GM19438 (cell line): Measurements from ENCODE around the gene ZNF785.
"Not testable (repeated sequence)": the region's sequence is repeated elsewhere in the genome, so short reads cannot be mapped to it uniquely, and the experiment has no call there.

Experiments
- ATAC-seq: cut with Tn5 transposase; IDR thresholded peaks from one replicate; pipeline ENCODE4 v1.9.1; 2021; ENCODE audit warnings: low read depth; ENCODE audit not compliant: unreplicated experiment

The ZNF785 gene

GRCh38 chr16:30543067-30543466 is 42.4 kb downstream of the ZNF785 start:
- no peak for ATAC-seq

DNA sequence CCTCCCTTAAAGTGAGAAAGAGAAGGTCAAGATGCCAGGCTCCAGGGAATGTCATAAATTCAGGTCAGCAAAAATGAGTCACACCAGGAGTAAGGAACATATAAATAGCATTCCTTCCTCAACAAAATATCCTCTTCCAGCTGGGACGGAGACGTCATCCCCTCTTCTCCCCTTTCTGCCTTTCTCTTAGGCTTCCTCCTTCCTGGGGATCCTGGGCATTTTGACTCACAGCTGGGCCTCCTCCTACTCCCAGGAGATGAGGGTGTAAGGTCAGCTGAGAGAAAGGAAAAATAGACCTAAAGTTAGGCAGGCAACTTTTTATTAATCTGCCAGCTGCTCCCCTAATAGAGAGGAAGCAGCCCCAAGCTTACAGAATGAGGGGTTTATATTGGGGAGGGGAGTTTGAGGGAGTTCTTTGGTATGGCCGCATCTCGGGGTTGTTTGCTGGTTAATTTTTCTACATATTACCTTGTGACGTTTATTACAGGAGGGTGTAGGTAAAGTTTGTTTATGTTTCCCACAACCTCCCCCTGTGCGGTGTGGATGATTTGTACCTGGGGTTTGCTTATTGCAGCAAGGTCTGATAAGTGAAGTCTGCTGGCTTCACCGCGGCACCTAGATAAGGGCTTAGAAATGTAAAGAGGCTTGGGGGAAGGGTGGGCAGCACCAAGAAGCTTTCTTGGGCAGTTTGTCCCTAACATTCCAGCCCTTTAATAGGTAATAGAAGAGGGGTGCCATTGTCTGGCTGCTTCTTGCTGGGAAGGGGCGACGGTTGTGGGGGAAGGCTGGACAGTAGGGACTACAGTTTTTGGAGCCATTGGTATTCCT is 43.8 kb downstream of the ZNF785 start:
- no peak for ATAC-seq

GRCh38 chr16:30540916-30541464 is 44.5 kb downstream of the ZNF785 start:
- ATAC-seq, result not testable (repeated sequence)

DNA sequence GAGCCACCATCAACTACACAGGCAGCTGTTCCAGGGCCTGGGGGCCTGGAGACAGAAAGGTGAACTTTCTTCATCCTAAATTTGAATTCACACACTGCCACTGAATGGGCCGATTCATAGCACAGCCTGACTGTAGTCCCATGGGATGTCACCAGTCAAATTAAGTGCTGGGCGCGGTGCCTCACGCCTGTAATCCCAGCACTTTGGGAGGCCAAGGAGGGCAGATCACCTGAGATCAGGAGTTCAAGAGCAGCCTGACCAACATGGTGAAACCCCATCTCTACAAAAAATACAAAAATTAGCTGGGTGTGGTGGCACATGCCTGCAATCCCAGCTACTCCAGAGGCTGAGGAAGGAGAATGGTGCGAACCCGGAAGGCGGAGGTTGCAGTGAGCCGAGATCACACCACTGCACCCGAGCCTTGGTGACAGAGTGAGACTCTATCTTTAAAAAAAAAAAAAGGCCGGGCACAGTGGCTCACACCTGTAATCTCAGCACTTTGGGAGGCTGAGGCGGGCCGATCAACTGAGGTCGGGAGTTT is 45.4 kb downstream of the ZNF785 start:
- ATAC-seq, result not testable (repeated sequence)

- ATAC-seq, result no peak
Measured at GRCh38 chr16:30539000-30539964, 46.2 kb downstream of the ZNF785 start.

DNA sequence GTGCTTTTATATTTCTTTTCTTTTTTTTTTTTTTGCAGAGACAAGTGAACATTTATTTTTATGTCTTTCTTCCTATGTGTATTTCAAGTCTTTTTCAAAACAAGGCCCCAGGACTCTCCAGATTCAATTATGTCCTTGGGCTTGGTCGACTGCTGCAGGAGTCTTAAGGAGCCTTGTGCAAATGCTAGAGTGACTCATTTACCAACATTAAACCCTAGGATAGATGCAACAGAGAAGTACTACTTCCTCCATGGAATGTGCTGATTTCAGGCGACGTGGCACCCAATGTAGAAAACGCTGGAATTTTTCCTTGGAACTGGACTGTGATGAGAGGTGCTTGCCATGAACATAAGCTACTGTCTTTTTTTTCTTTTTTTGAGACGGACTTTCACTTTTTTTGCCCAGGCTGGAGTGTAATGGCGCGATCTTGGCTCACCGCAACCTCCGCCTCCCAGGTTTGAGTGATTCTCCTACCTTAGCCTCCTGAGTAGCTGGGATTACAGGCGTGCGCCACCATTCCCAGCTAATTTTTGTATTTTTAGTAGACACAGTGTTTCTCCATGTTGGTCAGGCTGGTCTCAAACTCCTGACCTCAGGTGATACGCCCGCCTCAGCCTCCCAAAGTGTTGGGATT is 49.0 kb downstream of the ZNF785 start:
- not testable (repeated sequence) for ATAC-seq

GRCh38 chr16:30535777-30536190 is 49.7 kb downstream of the ZNF785 start:
- no peak for ATAC-seq

DNA sequence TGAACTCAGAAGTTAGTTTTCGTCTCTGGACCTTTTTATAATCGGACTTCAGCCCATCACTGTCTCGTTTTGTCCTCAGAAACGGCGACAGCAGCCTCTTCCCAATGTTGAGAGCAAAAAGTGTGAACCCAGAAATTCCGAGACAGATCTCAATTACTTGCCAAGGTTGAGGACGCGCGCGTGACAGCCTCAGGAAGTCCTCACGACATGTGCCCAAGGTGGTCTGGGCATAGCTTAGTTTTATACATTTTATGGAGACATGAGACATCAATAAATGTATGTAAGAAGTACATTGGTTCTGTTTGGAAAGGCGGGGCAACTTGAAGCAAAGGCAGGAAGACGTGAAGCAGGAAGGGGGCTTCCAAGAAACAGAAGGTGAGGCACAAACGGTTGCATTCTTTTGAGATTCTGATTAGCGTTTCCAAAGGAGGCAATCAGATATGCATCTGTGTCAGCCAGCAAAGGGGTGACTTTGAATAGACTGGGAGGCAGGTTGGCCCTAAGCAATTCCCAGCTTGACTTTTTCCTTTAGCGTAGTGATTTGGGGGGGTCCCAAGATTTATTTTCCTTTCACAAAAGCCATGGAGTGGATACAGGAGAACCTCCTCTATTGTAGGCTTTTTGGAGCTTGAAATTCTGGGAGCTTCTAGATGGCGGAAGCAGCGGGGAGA is 50.3 kb downstream of the ZNF785 start:
- ATAC-seq, result peak; percentile 29

- peak; percentile 73 for ATAC-seq
Measured at GRCh38 chr16:30534368-30535105, 51.0 kb downstream of the ZNF785 start, which contains the start of gene ZNF747. ZNF747 (minus strand) TSS chr16:30534858; CDS start chr16:30534679, 179 bp downstream.

DNA sequence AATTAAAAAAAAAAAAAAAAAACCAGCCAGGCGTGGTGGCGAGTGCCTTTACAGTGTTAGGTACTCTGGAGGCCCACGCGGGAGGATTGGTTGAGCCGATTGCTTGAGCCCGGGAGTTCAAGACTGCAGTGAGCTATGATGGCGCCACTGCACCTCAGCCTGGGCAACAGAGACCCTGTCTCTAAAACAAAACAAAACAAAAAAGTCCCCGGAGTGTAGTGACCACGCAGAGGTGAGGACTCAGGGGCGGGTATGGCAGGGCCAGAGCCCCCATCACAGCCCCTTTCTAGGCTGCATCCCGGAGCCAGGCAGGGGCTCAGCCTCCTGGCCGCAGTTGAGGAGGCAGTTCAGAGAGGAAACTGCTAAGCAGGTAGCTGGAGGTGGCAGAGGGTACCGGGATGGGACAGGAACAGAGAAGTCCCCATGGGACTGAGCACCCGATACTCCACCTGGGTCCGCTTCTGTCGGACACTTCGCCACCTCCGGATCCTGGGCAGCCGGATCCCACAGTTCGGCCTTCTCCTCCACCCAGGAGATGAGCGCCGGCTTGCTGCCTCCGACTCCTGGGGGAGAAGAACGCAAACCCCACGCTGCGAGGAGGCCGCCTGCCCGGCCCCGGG is 51.6 kb downstream of the ZNF785 start:
- no peak for ATAC-seq

DNA sequence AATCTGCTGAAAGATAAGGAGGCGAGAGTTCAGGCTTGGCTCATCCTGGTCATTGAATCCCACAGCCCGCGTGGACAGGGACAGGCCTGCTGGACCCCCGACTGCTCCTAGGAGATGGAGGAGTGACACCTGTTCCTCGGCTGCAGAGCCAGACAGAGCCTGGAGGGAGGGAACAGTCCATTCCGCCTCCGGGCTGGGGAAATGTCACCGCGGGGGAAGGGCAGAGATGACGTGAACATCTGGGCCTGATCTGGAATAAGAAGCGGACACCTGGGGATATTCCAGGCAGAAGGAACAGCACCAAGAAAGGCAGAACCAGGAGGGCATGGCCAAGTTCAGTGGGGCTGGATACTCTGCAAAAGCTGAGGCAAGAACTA is 52.4 kb downstream of the ZNF785 start:
- no peak for ATAC-seq

GRCh38 chr16:30532285-30533145 is 53.0 kb downstream of the ZNF785 start:
- no peak for ATAC-seq
